GM10248 (cell line): ENCODE data around the gene RFX1.

Source experiments
- CTCF ChIA-PET: fragments of 300-600 bp; sonication (Branson Sonifier 250); formaldehyde crosslinking; extraction: SDS; loops from one replicate; lab custom pipeline; 2021; ENCODE audit warnings: antibody characterized with exemption; lab: Yijun Ruan, JAX
- POLR2A ChIA-PET: fragments of 350-650 bp; sonication (Branson Sonifier 250); formaldehyde crosslinking; extraction: SDS; loops from one replicate; lab custom pipeline; 2020; ENCODE audit warnings: antibody characterized with exemption; lab: Yijun Ruan, JAX
- DNase-seq: peaks from one replicate; pipeline ENCODE4 v3.0.0; 2012; ENCODE audit errors: extremely low spot score
- TF ChIP-seq, protein P1 (sequence below): IDR thresholded peaks from 2 replicates; pipeline ENCODE4 v1.5.1; 2012; ENCODE audit warnings: mild to moderate bottlenecking, low read depth; ENCODE audit errors: extremely low read depth, missing control alignments, control extremely low read depth

Gene RFX1

DNA sequence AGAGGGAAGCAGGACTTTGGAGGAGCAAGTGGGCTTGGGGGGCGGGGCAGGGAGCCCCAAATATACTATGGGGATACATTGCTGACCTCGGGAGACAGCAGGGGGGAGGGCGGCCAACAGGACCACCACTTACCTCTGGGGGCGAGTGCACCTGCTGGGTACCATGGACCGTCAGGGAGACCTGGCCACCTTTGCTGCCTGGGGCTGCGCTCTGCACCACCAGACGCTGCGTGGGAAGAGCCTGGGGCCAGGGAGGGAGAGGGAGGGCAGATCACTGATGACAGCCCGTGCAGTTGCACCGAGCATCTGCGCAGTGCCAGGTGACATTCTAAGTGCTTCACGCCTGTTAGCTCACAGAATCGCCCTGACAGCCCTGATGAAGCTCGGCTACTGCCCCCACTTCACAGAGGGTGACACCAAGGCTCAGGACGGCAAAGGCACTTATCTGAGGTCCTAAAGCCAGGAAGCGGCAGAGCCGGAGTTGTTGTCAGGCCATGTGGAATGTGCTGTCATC, 24.1 kb downstream of the RFX1 start:
- TF ChIP-seq, protein P1, sequence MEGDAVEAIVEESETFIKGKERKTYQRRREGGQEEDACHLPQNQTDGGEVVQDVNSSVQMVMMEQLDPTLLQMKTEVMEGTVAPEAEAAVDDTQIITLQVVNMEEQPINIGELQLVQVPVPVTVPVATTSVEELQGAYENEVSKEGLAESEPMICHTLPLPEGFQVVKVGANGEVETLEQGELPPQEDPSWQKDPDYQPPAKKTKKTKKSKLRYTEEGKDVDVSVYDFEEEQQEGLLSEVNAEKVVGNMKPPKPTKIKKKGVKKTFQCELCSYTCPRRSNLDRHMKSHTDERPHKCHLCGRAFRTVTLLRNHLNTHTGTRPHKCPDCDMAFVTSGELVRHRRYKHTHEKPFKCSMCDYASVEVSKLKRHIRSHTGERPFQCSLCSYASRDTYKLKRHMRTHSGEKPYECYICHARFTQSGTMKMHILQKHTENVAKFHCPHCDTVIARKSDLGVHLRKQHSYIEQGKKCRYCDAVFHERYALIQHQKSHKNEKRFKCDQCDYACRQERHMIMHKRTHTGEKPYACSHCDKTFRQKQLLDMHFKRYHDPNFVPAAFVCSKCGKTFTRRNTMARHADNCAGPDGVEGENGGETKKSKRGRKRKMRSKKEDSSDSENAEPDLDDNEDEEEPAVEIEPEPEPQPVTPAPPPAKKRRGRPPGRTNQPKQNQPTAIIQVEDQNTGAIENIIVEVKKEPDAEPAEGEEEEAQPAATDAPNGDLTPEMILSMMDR = no peak
- ChIA-PET CTCF (no interaction called here), POLR2A (interaction anchor here (0.6 kb wide), 1 partner anchor 189 kb away, joined by 3 read pairs; no protein-coding TSS in a partner anchor)
- no peak for DNase-seq

DNA sequence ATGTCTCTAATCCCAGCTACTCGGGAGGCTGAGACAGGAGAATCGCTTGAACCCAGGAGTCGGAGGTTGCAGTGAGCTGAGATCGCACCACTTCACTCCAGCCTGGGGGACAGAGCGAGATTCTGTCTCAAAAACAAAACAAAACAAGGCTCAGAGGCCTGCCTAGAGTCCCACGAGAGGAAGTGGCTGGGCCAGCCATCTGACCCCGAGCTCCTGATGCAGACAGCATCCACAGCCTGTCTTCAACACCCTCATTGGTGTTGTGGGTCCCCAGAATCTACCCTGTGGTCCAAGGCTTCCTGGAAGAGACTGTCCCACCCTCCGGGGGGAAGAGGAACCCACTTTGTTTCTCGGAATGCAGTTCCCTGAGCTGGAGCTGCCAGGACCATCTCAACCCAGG, 24.7 kb downstream of the RFX1 start:
- no peak for DNase-seq
- TF ChIP-seq, protein P1 = no peak
- ChIA-PET POLR2A (no interaction called here), CTCF (interaction anchor here (0.8 to 0.9 kb wide), 2 partner anchors 8 to 42 kb away, joined by 3 read pairs; no protein-coding TSS in a partner anchor)

DNA sequence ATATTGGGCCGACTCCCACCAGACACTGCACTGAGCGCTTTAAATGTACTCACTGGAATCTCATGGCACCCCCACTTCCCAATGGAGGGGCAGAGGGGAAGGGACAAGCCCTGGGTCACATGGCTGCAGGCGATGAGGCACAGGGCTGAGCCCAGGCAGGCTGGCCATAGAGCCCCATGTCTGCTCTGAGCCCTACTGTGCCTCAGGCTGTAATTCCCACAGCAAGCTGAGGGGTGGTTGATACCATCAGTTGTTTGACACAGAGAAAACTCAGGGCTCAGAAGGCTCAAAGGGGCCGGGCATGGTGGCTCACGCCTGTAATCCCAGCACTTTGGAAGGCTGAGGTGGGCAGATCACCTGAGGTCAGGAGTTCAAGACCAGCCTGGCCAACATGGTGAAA, 25.1 kb downstream of the RFX1 start:
- no peak for DNase-seq
- TF ChIP-seq, protein P1 = no peak
- POLR2A ChIA-PET = no interaction called here
- CTCF ChIA-PET = interaction anchor here (0.8 to 0.9 kb wide), 2 partner anchors 8 to 43 kb away, joined by 3 read pairs; no protein-coding TSS in a partner anchor

DNA sequence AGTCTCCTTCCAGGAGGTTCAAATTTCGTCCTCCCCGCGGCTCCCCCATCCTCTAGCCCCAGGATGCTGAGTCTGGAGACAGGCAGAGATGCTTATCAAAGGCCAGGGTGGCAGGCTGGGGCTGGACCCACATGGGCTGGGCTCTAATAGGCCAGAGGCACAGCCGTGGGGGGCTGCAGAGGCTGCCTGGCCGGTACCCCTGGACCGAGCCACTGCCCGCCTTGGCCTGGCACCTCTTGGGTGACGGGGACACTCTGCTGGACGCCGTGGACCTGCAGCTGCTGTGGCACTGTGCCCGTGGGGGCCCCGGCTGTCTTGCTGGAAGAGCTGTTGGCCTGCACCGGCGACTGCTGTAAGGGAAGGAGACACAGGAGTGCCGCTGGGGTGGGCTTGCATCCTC, 25.8 kb downstream of the RFX1 start:
- no peak for DNase-seq
- ChIA-PET POLR2A (no interaction called here), CTCF (interaction anchor here (1.3 kb wide), 1 partner anchor 79 kb away, joined by 4 read pairs; no protein-coding TSS in a partner anchor)
- TF ChIP-seq, protein P1 = no peak

DNA sequence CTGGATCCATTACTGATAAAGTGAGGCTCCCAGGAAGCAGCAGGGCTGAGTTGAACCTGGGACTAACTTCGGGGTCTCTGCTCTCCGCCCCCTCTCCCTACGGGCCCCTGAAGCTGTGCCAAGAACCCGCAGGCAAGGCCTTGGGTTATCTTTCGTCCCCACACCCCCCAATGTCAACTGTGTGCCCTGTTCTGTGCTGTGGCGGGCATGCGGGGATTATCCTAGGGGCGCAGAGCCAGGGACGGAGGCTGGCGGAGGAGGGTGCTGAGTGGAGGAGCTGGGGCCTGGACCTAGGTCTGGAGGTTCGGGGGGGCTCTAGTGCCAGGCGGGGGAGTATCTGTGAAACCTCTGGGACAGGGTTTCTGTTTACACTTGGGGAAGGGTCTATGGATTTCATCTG, 26.4 kb downstream of the RFX1 start:
- POLR2A ChIA-PET = interaction anchor here (0.7 kb wide), 1 partner anchor 18 kb away, joined by 4 read pairs; no protein-coding TSS in a partner anchor
- TF ChIP-seq, protein P1 = no peak
- CTCF ChIA-PET = interaction anchor here (1.0 to 1.3 kb wide), 2 partner anchors 64 to 80 kb away, joined by 3 to 4 read pairs; no protein-coding TSS in a partner anchor
- DNase-seq = no peak

DNA sequence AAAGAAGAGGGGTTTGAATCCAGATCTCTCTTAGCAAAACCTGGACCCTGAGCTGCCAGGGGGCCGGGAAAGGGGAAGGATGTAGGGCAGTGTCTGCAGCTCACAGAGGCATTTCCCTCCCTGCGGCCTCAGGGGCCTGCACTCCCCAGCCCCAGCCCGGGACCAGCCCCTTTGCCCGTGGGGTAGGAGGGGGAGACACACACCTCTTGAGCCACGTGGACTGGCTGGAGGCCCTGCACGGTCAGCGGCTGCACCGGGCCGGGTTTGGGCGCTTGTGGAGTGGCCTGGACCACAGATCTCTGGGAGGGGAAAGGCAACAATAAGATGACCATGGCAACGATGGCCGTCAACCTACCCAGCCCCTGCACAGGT, 26.9 kb downstream of the RFX1 start:
- no peak for DNase-seq
- POLR2A ChIA-PET = interaction anchor here (0.6 to 0.7 kb wide), 2 partner anchors 8 to 18 kb away, joined by 3 to 4 read pairs; no protein-coding TSS in a partner anchor
- CTCF ChIA-PET = interaction anchor here (1.0 to 1.5 kb wide), 4 partner anchors 53 to 80 kb away, joined by 3 to 5 read pairs (median 4); partner anchors contain the start of gene IL27RA
- TF ChIP-seq, protein P1 = no peak
